ENCODE data around the gene ZMYM2. TPM values are rescaled to one million over a fixed set of nuclear protein-coding genes. Genes with fewer than 3 reads are reported as not detected.
"Not testable (repeated sequence)": the region's sequence is repeated elsewhere in the genome, so short reads cannot be mapped to it uniquely, and the experiment has no call there.

The ZMYM2 gene
- total and polyA plus RNA-seq, 2 donors: 63.9 to 91.6 TPM

- 97% methylated on average over 7 of the region's 7 CpGs for WGBS
- not testable (repeated sequence) for H3K9me3 ChIP-seq (ENCODE audit: control insufficient read depth in 2 of 2, insufficient read depth in 1 of 2, low read length in 1 of 2); H3K27me3 ChIP-seq (ENCODE audit: control insufficient read depth in 2 of 2, insufficient read depth in 1 of 2, low read length in 1 of 2); H3K27ac ChIP-seq (ENCODE audit: low read depth in 1 of 2, low read length in 1 of 2); H3K4me1 ChIP-seq (ENCODE audit: control insufficient read depth in 2 of 2, insufficient read depth in 2 of 2, low read length in 2 of 2); DNase-seq (ENCODE audit: low read depth in 6 of 9, low spot score in 9 of 9); H3K4me3 ChIP-seq (ENCODE audit: low read length in 2 of 2)
- H3K36me3 ChIP-seq (ENCODE audit: control insufficient read depth in 2 of 2, insufficient read depth in 2 of 2, low read length in 1 of 2): peaks cover 7 to 26% of the 10 kb centered on the region in 2 donors
Observed at GRCh38 chr13:19974498-19975009, 16.0 kb downstream of the ZMYM2 start.

GRCh38 chr13:19978831-19979437 is 20.4 kb downstream of the ZMYM2 start:
- no peaks in the 10 kb centered on the region for H3K4me1 ChIP-seq (ENCODE audit: control insufficient read depth in 2 of 2, insufficient read depth in 2 of 2, low read length in 2 of 2)
- no peaks in the 10 kb centered on the region for H3K27me3 ChIP-seq (ENCODE audit: control insufficient read depth in 2 of 2, insufficient read depth in 1 of 2, low read length in 1 of 2)
- H3K36me3 ChIP-seq (ENCODE audit: control insufficient read depth in 2 of 2, insufficient read depth in 2 of 2, low read length in 1 of 2): peaks cover 3 to 22% of the 10 kb centered on the region in 2 donors
- no peak for DNase-seq (ENCODE audit: low read depth in 6 of 9, low spot score in 9 of 9)
- H3K9me3 ChIP-seq (ENCODE audit: control insufficient read depth in 2 of 2, insufficient read depth in 1 of 2, low read length in 1 of 2): no peaks in the 10 kb centered on the region
- H3K27ac ChIP-seq (ENCODE audit: low read depth in 1 of 2, low read length in 1 of 2): no peak overlapping the region
- WGBS: 98% methylated on average over 4 of the region's 4 CpGs
- H3K4me3 ChIP-seq (ENCODE audit: low read length in 2 of 2): no peak overlapping the region

GRCh38 chr13:19981685-19982238 is 23.2 kb downstream of the ZMYM2 start:
- H3K9me3 ChIP-seq (ENCODE audit: control insufficient read depth in 2 of 2, insufficient read depth in 1 of 2, low read length in 1 of 2): no peaks in the 10 kb centered on the region
- no peaks in the 10 kb centered on the region for H3K27me3 ChIP-seq (ENCODE audit: control insufficient read depth in 2 of 2, insufficient read depth in 1 of 2, low read length in 1 of 2)
- no peak for DNase-seq (ENCODE audit: low read depth in 6 of 9, low spot score in 9 of 9)
- H3K27ac ChIP-seq (ENCODE audit: low read depth in 1 of 2, low read length in 1 of 2): no peak overlapping the region
- H3K4me1 ChIP-seq (ENCODE audit: control insufficient read depth in 2 of 2, insufficient read depth in 2 of 2, low read length in 2 of 2): no peaks in the 10 kb centered on the region
- H3K4me3 ChIP-seq (ENCODE audit: low read length in 2 of 2): no peak overlapping the region
- WGBS: 89% methylated on average over 3 of the region's 3 CpGs
- peaks cover 9 to 15% of the 10 kb centered on the region in 2 donors for H3K36me3 ChIP-seq (ENCODE audit: control insufficient read depth in 2 of 2, insufficient read depth in 2 of 2, low read length in 1 of 2)

GRCh38 chr13:19982447-19983043 is 24.0 kb downstream of the ZMYM2 start:
- Histone ChIP-seq H3K27me3 (ENCODE audit: control insufficient read depth in 2 of 2, insufficient read depth in 1 of 2, low read length in 1 of 2) (no peaks in the 10 kb centered on the region), H3K36me3 (ENCODE audit: control insufficient read depth in 2 of 2, insufficient read depth in 2 of 2, low read length in 1 of 2) (peaks cover 9 to 15% of the 10 kb centered on the region in 2 donors), H3K4me3 (ENCODE audit: low read length in 2 of 2) (no peak overlapping the region), H3K9me3 (ENCODE audit: control insufficient read depth in 2 of 2, insufficient read depth in 1 of 2, low read length in 1 of 2) (no peaks in the 10 kb centered on the region), H3K4me1 (ENCODE audit: control insufficient read depth in 2 of 2, insufficient read depth in 2 of 2, low read length in 2 of 2) (no peaks in the 10 kb centered on the region), H3K27ac (ENCODE audit: low read depth in 1 of 2, low read length in 1 of 2) (no peak overlapping the region)
- WGBS: 97% methylated on average over 5 of the region's 5 CpGs
- no peak for DNase-seq (ENCODE audit: low read depth in 6 of 9, low spot score in 9 of 9)

GRCh38 chr13:19984430-19985218 is 26.1 kb downstream of the ZMYM2 start:
- Histone ChIP-seq H3K4me3 (ENCODE audit: low read length in 2 of 2) (no peak overlapping the region), H3K9me3 (ENCODE audit: control insufficient read depth in 2 of 2, insufficient read depth in 1 of 2, low read length in 1 of 2) (no peaks in the 10 kb centered on the region), H3K4me1 (ENCODE audit: control insufficient read depth in 2 of 2, insufficient read depth in 2 of 2, low read length in 2 of 2) (no peaks in the 10 kb centered on the region), H3K36me3 (ENCODE audit: control insufficient read depth in 2 of 2, insufficient read depth in 2 of 2, low read length in 1 of 2) (peaks cover 4 to 6% of the 10 kb centered on the region in 2 donors), H3K27ac (ENCODE audit: low read depth in 1 of 2, low read length in 1 of 2) (no peak overlapping the region), H3K27me3 (ENCODE audit: control insufficient read depth in 2 of 2, insufficient read depth in 1 of 2, low read length in 1 of 2) (no peaks in the 10 kb centered on the region)
- 78% methylated on average over 5 of the region's 5 CpGs for WGBS
- peak in 4 of 9 donors; percentile 9 to 46 (median 18) for DNase-seq (ENCODE audit: low read depth in 6 of 9, low spot score in 9 of 9)

- no peak overlapping the region for H3K4me3 ChIP-seq (ENCODE audit: low read length in 2 of 2)
- WGBS: 66% methylated on average over 2 of the region's 2 CpGs
- no peaks in the 10 kb centered on the region for H3K27me3 ChIP-seq (ENCODE audit: control insufficient read depth in 2 of 2, insufficient read depth in 1 of 2, low read length in 1 of 2)
- DNase-seq (ENCODE audit: low read depth in 6 of 9, low spot score in 9 of 9): no peak
- no peaks in the 10 kb centered on the region for H3K4me1 ChIP-seq (ENCODE audit: control insufficient read depth in 2 of 2, insufficient read depth in 2 of 2, low read length in 2 of 2)
- H3K27ac ChIP-seq (ENCODE audit: low read depth in 1 of 2, low read length in 1 of 2): no peak overlapping the region
- H3K9me3 ChIP-seq (ENCODE audit: control insufficient read depth in 2 of 2, insufficient read depth in 1 of 2, low read length in 1 of 2): no peaks in the 10 kb centered on the region
- peaks cover 3 to 6% of the 10 kb centered on the region in 2 donors for H3K36me3 ChIP-seq (ENCODE audit: control insufficient read depth in 2 of 2, insufficient read depth in 2 of 2, low read length in 1 of 2)
Observed at GRCh38 chr13:19985219-19985556, 26.7 kb downstream of the ZMYM2 start.

- Histone ChIP-seq H3K4me1 (ENCODE audit: control insufficient read depth in 2 of 2, insufficient read depth in 2 of 2, low read length in 2 of 2) (no peaks in the 10 kb centered on the region), H3K9me3 (ENCODE audit: control insufficient read depth in 2 of 2, insufficient read depth in 1 of 2, low read length in 1 of 2) (no peaks in the 10 kb centered on the region), H3K36me3 (ENCODE audit: control insufficient read depth in 2 of 2, insufficient read depth in 2 of 2, low read length in 1 of 2) (peaks cover 20 to 31% of the 10 kb centered on the region in 2 donors), H3K27me3 (ENCODE audit: control insufficient read depth in 2 of 2, insufficient read depth in 1 of 2, low read length in 1 of 2) (no peaks in the 10 kb centered on the region), H3K27ac (ENCODE audit: low read depth in 1 of 2, low read length in 1 of 2) (no peak overlapping the region), H3K4me3 (ENCODE audit: low read length in 2 of 2) (no peak overlapping the region)
- no peak for DNase-seq (ENCODE audit: low read depth in 6 of 9, low spot score in 9 of 9)
- WGBS: 97% methylated on average over 2 of the region's 2 CpGs
Observed at GRCh38 chr13:19991531-19991930, 33.0 kb downstream of the ZMYM2 start.

GRCh38 chr13:19993024-19993423 is 34.5 kb downstream of the ZMYM2 start:
- WGBS: 98% methylated on average over 4 of the region's 4 CpGs
- no peak overlapping the region for H3K27ac ChIP-seq (ENCODE audit: low read depth in 1 of 2, low read length in 1 of 2)
- peaks cover 24 to 34% of the 10 kb centered on the region in 2 donors for H3K36me3 ChIP-seq (ENCODE audit: control insufficient read depth in 2 of 2, insufficient read depth in 2 of 2, low read length in 1 of 2)
- DNase-seq (ENCODE audit: low read depth in 6 of 9, low spot score in 9 of 9): no peak
- H3K4me3 ChIP-seq (ENCODE audit: low read length in 2 of 2): no peak overlapping the region
- no peaks in the 10 kb centered on the region for H3K4me1 ChIP-seq (ENCODE audit: control insufficient read depth in 2 of 2, insufficient read depth in 2 of 2, low read length in 2 of 2)
- H3K27me3 ChIP-seq (ENCODE audit: control insufficient read depth in 2 of 2, insufficient read depth in 1 of 2, low read length in 1 of 2): no peaks in the 10 kb centered on the region
- no peaks in the 10 kb centered on the region for H3K9me3 ChIP-seq (ENCODE audit: control insufficient read depth in 2 of 2, insufficient read depth in 1 of 2, low read length in 1 of 2)

- Histone ChIP-seq H3K4me1 (ENCODE audit: control insufficient read depth in 2 of 2, insufficient read depth in 2 of 2, low read length in 2 of 2) (peaks cover 8 to 11% of the 10 kb centered on the region in 2 donors), H3K4me3 (ENCODE audit: low read length in 2 of 2) (no peak overlapping the region), H3K27me3 (ENCODE audit: control insufficient read depth in 2 of 2, insufficient read depth in 1 of 2, low read length in 1 of 2) (no peaks in the 10 kb centered on the region), H3K36me3 (ENCODE audit: control insufficient read depth in 2 of 2, insufficient read depth in 2 of 2, low read length in 1 of 2) (peaks cover 27 to 28% of the 10 kb centered on the region in 2 donors), H3K27ac (ENCODE audit: low read depth in 1 of 2, low read length in 1 of 2) (no peak overlapping the region), H3K9me3 (ENCODE audit: control insufficient read depth in 2 of 2, insufficient read depth in 1 of 2, low read length in 1 of 2) (no peaks in the 10 kb centered on the region)
- DNase-seq (ENCODE audit: low read depth in 6 of 9, low spot score in 9 of 9): no peak
- over 99% methylated on average over 3 of the region's 3 CpGs for WGBS
Observed at GRCh38 chr13:19998960-19999359, 40.4 kb downstream of the ZMYM2 start.
